Right lobe of liver (tissue), 6 donors: ENCODE measurements around the gene DRAXIN. TPM values are rescaled to one million over a fixed set of nuclear protein-coding genes. Genes with fewer than 3 reads are reported as not detected.
A peak's percentile ranks its signal among the peaks of the same experiment; 100 is the strongest.

ENCODE experiments used
- ATAC-seq, 4 donors: fragments of 200-7000 bp; cut with Tn5 transposase; one replicate each; pipeline ENCODE4 v1.9.1; 2020; ENCODE audit warnings: mild to moderate bottlenecking in 4 of 4, moderate library complexity in 4 of 4
- DNase-seq, 3 donors: peaks; one replicate each; pipeline ENCODE4 v3.0.0-alpha.2; 2020
- H3K27ac ChIP-seq, 3 donors: fragments of 200-600 bp; one replicate each; pipeline ENCODE4 v1.8.0; 2022
- H3K27me3 ChIP-seq, 2 donors: fragments of 200-600 bp; one replicate each; pipeline ENCODE4 v1.8.0; 2022
- H3K36me3 ChIP-seq, 4 donors: fragments of 200-600 bp; sonication (generic) in 1 of 4; one replicate each; pipeline versions ENCODE4 v1.5.1 to v1.8.0; 2017 to 2022; ENCODE audit warnings: control low read depth in 1 of 4
- H3K4me1 ChIP-seq, 4 donors: fragments of 200-600 bp; sonication (generic) in 1 of 4; one replicate each; pipeline versions ENCODE4 v1.5.1 to v1.8.0; 2017 to 2022; ENCODE audit warnings: control low read depth in 1 of 4
- H3K4me3 ChIP-seq, 3 donors: fragments of 200-600 bp; one replicate each; pipeline ENCODE4 v1.8.0; 2022
- H3K9me3 ChIP-seq, 4 donors: fragments of 200-600 bp; sonication (generic) in 1 of 4; one replicate each; pipeline versions ENCODE4 v1.5.1 to v1.8.0; 2017 to 2022; ENCODE audit warnings: control low read depth in 1 of 4
- POLR2A ChIP-seq: fragments of 450-650 bp; IDR thresholded peaks from one replicate; pipeline ENCODE4 v1.6.1; 2017; ENCODE audit warnings: antibody characterized with exemption, mild to moderate bottlenecking
- WGBS: methylation state at CpG from one replicate; pipeline ENCODE4 v1.1.6; 2018; ENCODE audit warnings: low coverage, low lambda C conversion rate; ENCODE audit not compliant: insufficient coverage; ENCODE audit errors: missing lambda C conversion rate; 5-methylcytosine and 5-hydroxymethylcytosine counted together
- intact Hi-C, 2 donors: fragments of 100-400 bp; cut with DNase I; formaldehyde crosslinking; loops; one replicate each; pipeline versions ENCODE4 v1.11.2 to v1.14.1; 2022
- total RNA-seq, 6 experiments: library from RNA; depleted of rRNA in 2 of 6; stranded (reverse); fragments of >200 nt in 2 of 6; fragmentation: NEBNext Ultra II Directional in 3 of 6; extraction: Animal tissue kit (Norgen Biotek cat#: 25700) in 3 of 6; gene quantifications; one replicate each; pipeline versions ENCODE4 v1.1.0 to v1.2.4, GENCODE V29; 2016 to 2023
- TF ChIP-seq, protein P1 (sequence below), 4 donors: fragments of 200-600 bp in 3 of 4; fragments of 450-650 bp in 1 of 4; IDR thresholded peaks; one replicate each; pipeline versions ENCODE4 v1.5.1 to v1.8.0; 2016 to 2022; ENCODE audit warnings: antibody characterized with exemption in 4 of 4, mild to moderate bottlenecking in 2 of 4
- donor health status: DM: no; HTN: yes; CAD: no.
- donor health status: DM: no; HTN: no; CAD: no.
- donor health status: DM: no; HTN: no; CAD: no.
- donor health status: DM: no; HTN: yes; CAD: no.
- donor health status: DM: no; HTN: yes; CAD: no.

The DRAXIN gene
- total RNA-seq, 6 experiments from 2014 or later: not detected

DNA sequence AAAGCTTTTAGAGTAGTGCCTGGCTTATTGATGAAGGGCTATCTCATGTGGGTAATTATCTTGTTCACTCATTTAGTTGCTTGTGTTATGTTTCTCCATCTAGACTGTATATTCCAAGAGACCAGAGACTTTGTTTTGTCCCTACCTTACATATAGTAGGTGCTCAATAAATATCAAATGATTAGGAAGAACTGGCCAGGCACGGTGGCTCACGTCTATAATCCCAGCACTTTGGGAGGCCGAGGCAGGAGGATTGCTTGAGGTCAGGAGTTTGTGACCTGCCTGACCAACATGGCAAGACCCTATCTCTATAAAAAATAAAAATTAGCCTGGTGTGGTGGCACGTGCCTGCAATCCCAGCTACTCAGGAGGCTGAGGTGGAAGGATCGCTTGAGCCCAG is 46.2 kb upstream of the DRAXIN start:
- Histone ChIP-seq H3K36me3 (no peaks in the 10 kb centered on the region), H3K9me3 (no peaks in the 10 kb centered on the region), H3K27ac (no peak overlapping the region), H3K27me3 (no peaks in the 10 kb centered on the region), H3K4me3 (no peak overlapping the region), H3K4me1 (peaks cover 0 to 17% (median 4%) of the 10 kb centered on the region in 4 donors)
- intact Hi-C loops: loop anchor here in 1 of 2 donors (10.0 kb wide), 1 partner anchor 400 kb away; no protein-coding TSS in a partner anchor
- TF ChIP-seq, protein P1, sequence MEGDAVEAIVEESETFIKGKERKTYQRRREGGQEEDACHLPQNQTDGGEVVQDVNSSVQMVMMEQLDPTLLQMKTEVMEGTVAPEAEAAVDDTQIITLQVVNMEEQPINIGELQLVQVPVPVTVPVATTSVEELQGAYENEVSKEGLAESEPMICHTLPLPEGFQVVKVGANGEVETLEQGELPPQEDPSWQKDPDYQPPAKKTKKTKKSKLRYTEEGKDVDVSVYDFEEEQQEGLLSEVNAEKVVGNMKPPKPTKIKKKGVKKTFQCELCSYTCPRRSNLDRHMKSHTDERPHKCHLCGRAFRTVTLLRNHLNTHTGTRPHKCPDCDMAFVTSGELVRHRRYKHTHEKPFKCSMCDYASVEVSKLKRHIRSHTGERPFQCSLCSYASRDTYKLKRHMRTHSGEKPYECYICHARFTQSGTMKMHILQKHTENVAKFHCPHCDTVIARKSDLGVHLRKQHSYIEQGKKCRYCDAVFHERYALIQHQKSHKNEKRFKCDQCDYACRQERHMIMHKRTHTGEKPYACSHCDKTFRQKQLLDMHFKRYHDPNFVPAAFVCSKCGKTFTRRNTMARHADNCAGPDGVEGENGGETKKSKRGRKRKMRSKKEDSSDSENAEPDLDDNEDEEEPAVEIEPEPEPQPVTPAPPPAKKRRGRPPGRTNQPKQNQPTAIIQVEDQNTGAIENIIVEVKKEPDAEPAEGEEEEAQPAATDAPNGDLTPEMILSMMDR (IDR thresholded peaks at IDR 0.05): no peak
- TF ChIP-seq POLR2A: no peak
- DNase-seq: no peak
- 83% methylated on average over 5 of the region's 5 CpGs for WGBS
- ATAC-seq: no peak

DNA sequence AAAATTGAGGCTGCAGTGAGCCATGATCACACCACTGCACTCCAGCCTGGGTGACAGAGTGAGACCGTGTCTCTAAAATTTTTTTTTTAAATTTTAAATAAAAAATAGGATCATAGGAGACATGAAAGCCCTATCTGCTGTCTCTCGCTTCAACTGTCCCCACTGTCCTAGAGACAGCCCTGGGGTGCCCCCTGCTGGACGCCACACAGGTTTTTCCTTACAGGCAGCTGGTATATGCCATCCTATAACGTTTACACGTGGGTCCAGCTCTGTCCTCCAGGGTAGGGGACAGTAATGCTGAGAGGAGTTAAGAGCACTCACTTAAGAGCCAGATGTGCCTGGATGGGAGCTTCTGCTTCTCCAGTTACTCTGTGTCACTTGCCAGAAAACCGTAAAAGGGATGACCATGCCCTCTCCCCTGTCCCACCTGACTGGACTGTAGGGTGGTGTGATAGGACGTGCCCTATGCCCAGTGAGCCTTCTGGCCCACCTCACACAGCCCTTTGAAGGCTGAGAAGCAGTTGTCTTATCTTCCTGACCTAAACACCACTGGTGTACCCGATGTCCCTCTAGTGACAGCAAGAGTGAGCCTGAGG is 45.7 kb upstream of the DRAXIN start:
- no peaks in the 10 kb centered on the region for H3K27me3 ChIP-seq
- 14% methylated on average over 6 of the region's 8 CpGs for WGBS
- no peak for TF ChIP-seq POLR2A
- TF ChIP-seq, protein P1 (IDR thresholded peaks at IDR 0.05): peak; percentile 53 to 83 (median 80)
- peaks cover 0 to 17% (median 5%) of the 10 kb centered on the region in 4 donors for H3K4me1 ChIP-seq
- H3K4me3 ChIP-seq: no peak overlapping the region
- H3K9me3 ChIP-seq: no peaks in the 10 kb centered on the region
- no peaks in the 10 kb centered on the region for H3K36me3 ChIP-seq
- intact Hi-C loops: loop anchor here in 1 of 2 donors (10.0 kb wide), 1 partner anchor 401 kb away; no protein-coding TSS in a partner anchor
- ATAC-seq (peak in 1 of 4 donors; percentile 14), DNase-seq (peak; percentile 78 to 85 (median 82))
- H3K27ac ChIP-seq: no peak overlapping the region

DNA sequence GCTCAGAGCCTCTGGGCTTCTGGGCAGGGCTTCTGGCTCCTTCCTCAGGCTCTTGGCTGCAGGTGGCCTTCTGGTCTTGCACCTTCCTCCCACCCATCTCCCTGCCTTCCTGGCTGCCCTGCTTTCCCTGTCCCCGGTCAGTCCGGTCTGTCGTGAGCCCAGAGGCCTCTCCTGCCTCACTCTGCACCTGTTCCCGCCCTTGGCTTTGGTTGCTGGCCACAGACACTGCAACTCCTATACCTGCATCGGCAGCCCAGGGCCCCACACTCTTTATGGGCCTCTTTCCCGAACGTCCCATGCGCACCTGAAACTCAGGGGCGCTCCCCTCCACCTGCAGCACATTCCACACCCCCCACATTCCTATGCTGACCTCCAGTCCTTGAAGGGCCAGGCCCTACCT is 45.2 kb upstream of the DRAXIN start:
- peaks cover 0 to 17% (median 5%) of the 10 kb centered on the region in 4 donors for H3K4me1 ChIP-seq
- no peaks in the 10 kb centered on the region for H3K36me3 ChIP-seq
- no peak overlapping the region for H3K27ac ChIP-seq
- 87% methylated on average over 6 of the region's 9 CpGs for WGBS
- no peak overlapping the region for H3K4me3 ChIP-seq
- no peak for DNase-seq
- TF ChIP-seq, protein P1 (IDR thresholded peaks at IDR 0.05): no peak
- TF ChIP-seq POLR2A: no peak
- no peak for ATAC-seq
- intact Hi-C loops: loop anchor here in 1 of 2 donors (10.0 kb wide), 1 partner anchor 402 kb away; no protein-coding TSS in a partner anchor
- no peaks in the 10 kb centered on the region for H3K27me3 ChIP-seq
- H3K9me3 ChIP-seq: no peaks in the 10 kb centered on the region

DNA sequence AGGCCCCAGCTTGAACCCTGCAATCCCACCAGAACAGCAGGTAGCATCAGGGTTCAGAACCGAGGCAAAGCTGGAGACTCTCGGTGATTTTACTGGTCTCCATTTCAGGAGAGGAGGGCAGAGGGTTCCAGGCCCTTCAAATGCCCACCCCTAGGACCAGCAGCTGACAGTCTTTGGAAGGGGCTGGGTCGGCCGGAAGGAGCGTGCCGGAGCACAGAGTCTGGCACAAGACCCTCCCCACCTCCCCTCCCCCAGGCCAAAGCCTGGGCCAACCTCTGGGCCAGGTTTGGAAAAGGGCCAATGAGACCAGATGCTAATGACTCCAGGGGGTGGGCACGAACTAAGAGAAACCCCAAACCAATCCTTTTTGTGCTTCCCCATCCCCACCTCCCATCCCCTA is 44.2 kb upstream of the DRAXIN start:
- WGBS: 33% methylated on average over 1 of the region's 7 CpGs
- peaks cover 0 to 17% (median 5%) of the 10 kb centered on the region in 4 donors for H3K4me1 ChIP-seq
- ATAC-seq (no peak), DNase-seq (no peak)
- H3K27me3 ChIP-seq: no peaks in the 10 kb centered on the region
- intact Hi-C loops: loop anchor here in 1 of 2 donors (10.0 kb wide), 1 partner anchor 403 kb away; no protein-coding TSS in a partner anchor
- no peaks in the 10 kb centered on the region for H3K9me3 ChIP-seq
- no peak overlapping the region for H3K27ac ChIP-seq
- TF ChIP-seq POLR2A: no peak
- TF ChIP-seq, protein P1 (IDR thresholded peaks at IDR 0.05): no peak
- no peaks in the 10 kb centered on the region for H3K36me3 ChIP-seq
- H3K4me3 ChIP-seq: no peak overlapping the region
